GM12865 (cell line): Measurements from ENCODE around the gene ADSL.

Experiments used
- DNase-seq: peaks from one replicate; pipeline ENCODE4 v3.0.0; 2010; ENCODE audit warnings: low read depth
- H3K4me3 ChIP-seq: 2 replicates; pipeline ENCODE4 v1.5.1; 2011; ENCODE audit warnings: mild to moderate bottlenecking, low read depth, low read length, control low read depth
- TF ChIP-seq, protein P1 (sequence below): IDR thresholded peaks from 2 replicates; pipeline ENCODE4 v1.5.1; 2011; ENCODE audit warnings: low read length, control low read depth, low read depth, inconsistent platforms; ENCODE audit not compliant: insufficient read depth; ENCODE audit errors: missing control alignments

The ADSL gene

DNA sequence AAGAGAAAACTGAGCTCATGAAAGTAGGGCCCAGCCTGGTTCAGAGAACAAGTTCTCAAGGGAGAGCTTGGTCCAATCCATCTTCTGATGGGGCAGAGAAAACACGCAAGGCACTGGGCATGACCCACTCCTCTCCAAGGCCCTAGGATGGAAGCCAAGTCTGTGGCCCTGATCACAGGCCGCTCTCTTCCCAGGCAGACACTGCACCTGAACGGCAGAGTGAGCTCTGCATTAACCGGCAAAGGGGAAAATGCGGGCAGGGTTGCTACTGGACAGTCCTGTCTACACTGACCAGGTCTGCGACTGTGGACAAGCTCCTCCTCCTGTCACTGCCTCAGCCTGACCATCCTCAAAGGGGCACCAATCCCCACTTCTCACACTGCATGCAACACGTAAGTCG lies 73.4 kb downstream of the ADSL start:
- no peak overlapping the region for H3K4me3 ChIP-seq

DNA sequence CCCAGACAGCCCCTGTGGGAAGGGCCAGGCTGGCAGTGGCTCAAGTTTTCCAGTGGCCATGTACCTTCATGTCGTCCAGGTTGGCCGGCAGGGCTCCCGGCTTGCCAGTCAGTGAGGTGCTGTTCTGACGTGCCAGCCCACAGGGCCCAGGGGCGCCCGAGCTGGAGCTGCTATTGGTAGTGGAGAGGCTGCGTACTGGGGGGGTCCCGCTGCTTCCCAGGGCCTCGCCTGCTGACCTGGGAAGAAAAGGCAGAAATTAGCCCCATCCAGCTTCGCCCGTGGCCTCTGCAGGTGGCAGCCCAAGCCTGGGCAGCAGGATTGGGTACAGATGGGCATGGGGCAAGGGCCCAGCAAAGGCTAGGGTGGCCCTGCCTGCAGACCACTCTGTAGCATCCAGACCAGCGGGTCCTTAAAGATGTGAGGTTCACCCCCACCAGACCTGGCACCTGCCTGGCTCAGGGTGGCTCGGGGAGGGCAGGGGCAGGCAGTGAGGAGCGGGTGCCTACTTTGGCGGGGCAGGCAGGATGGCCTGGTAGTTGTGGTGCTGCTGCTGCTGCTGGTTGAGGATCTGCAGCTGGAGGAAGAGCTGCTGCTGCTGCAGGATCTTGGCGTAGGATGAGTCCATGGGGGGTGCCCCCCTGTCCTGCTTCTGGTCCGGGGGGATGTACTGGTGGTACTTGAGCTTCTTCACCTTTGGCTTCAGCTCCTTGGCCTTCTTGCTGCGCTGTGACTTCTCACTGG lies 74.2 kb downstream of the ADSL start:
- TF ChIP-seq, protein P1, sequence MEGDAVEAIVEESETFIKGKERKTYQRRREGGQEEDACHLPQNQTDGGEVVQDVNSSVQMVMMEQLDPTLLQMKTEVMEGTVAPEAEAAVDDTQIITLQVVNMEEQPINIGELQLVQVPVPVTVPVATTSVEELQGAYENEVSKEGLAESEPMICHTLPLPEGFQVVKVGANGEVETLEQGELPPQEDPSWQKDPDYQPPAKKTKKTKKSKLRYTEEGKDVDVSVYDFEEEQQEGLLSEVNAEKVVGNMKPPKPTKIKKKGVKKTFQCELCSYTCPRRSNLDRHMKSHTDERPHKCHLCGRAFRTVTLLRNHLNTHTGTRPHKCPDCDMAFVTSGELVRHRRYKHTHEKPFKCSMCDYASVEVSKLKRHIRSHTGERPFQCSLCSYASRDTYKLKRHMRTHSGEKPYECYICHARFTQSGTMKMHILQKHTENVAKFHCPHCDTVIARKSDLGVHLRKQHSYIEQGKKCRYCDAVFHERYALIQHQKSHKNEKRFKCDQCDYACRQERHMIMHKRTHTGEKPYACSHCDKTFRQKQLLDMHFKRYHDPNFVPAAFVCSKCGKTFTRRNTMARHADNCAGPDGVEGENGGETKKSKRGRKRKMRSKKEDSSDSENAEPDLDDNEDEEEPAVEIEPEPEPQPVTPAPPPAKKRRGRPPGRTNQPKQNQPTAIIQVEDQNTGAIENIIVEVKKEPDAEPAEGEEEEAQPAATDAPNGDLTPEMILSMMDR = no peak
- DNase-seq = no peak
- no peak overlapping the region for H3K4me3 ChIP-seq

More for the DNA sequence above, 73.4 kb downstream of the ADSL start:
- DNase-seq = no peak
- TF ChIP-seq, protein P1 = no peak

DNA sequence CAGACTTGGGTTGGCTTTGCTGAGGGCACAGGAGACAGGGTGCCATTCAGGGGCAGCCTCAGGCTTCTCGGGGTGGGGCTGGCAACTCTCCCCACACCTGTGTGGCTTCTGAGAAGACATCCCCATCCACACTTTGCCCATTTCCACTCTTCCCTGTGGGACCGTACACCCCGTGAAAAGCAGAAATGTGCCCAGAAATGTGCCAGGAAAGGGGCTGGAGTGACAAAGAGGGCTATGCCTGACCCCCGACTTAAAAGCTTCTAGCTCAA lies 74.7 kb downstream of the ADSL start:
- TF ChIP-seq, protein P1 = no peak
- H3K4me3 ChIP-seq = no peak overlapping the region
- no peak for DNase-seq

DNA sequence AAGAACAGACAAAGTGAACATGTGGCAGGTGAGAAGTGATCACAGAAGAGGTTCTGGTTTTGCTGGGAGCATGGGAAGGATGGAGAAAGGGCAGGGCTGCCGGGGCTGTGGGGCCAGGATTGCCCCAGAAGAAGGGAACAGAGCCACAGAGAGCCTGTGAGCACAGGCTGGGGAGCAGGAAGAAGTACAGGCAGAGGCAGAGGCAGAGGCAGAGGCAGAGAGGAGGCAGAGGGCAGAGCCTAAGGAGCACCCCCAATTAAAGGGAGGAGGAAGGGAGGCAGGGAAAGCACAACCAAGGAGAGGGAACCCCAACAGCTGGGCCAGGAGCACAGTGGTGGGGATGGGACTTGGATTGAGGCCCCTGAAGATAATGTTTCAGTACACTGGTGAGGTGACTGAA lies 75.6 kb downstream of the ADSL start:
- no peak overlapping the region for H3K4me3 ChIP-seq
- TF ChIP-seq, protein P1 = no peak
- DNase-seq = no peak

DNA sequence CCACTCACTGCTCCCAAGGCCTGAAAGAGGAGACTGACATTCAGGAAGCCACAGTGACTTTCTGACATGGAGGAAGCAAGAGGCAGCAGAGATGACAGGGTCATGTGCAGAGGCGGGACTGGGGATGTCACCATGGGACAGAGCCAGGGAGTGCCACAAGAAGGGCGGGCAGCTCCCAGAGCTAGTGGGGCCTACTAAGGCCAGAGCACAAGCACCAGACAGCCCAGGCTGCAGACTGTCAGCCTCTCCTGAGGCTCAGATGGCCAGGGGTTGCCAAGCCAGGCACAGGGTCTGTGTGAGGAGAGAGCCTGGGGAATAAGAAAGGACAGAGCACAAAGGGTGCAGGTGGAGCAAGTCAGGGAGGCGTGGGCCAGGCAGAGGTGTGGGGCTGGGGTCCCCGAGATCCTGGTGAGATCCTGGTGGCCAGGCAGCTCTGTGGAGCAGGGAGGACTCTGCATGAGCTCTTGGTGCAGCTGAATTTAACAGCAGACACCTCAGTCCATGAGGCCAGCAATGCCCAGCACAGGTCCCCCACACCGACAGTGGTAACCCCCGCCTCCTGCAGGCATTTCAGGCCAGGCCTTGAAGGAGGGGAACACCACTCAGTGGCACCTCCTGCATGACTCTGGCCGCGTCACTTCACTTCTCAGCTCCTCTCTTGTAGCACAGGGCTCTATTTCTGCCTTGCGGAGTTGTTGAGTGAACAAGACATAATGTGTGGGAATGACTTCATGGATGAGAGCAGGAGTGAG lies 76.4 kb downstream of the ADSL start:
- TF ChIP-seq, protein P1 = no peak
- no peak for DNase-seq
- no peak overlapping the region for H3K4me3 ChIP-seq

DNA sequence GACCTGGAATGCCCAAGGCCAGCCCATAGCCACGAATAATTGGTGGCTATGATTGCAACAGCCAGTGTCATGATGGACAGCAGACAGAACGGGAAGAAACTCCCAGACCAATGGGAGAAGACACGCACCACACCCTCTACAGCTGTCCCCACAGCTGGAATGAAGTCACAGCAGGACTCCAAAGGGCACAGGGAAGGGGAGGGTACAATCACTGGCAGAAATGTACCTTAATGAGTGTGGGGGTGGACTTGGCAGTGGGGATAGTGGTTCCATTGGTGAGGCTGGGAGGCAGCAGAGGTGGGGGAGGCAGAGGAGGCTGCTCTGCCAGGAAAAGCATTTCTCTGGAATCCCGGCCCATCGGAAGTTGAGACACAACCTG lies 77.0 kb downstream of the ADSL start:
- TF ChIP-seq, protein P1 = no peak
- H3K4me3 ChIP-seq = no peak overlapping the region
- DNase-seq = no peak
